HG02981 (cell line): Measurements from ENCODE around the gene CREBZF.

Experiments used
- ATAC-seq: cut with Tn5 transposase; IDR thresholded peaks from one replicate; pipeline ENCODE4 v1.9.1; 2021; ENCODE audit warnings: mild to moderate bottlenecking, moderate library complexity; ENCODE audit not compliant: unreplicated experiment

CREBZF gene

GRCh38 chr11:85664615-85665481 is at the start of gene CREBZF:
Gene CREBZF (minus strand): TSS chr11:85665129. CDS start chr11:85664875, 254 bp downstream.
- peak; percentile 86 for ATAC-seq

- no peak for ATAC-seq
Measured at GRCh38 chr11:85712953-85713352, 48.0 kb upstream of the CREBZF start.

- ATAC-seq = no peak
Measured at GRCh38 chr11:85710917-85711316, 46.0 kb upstream of the CREBZF start.

GRCh38 chr11:85709941-85710702 is 45.2 kb upstream of the CREBZF start:
- no peak for ATAC-seq

GRCh38 chr11:85705800-85706199 is 40.9 kb upstream of the CREBZF start:
- ATAC-seq = no peak

- ATAC-seq = no peak
Measured at GRCh38 chr11:85704967-85705366, 40.0 kb upstream of the CREBZF start.

GRCh38 chr11:85699957-85700741 is 35.2 kb upstream of the CREBZF start:
- peak; percentile 87 for ATAC-seq

- no peak for ATAC-seq
Measured at GRCh38 chr11:85698195-85698594, 33.3 kb upstream of the CREBZF start.

GRCh38 chr11:85697747-85698146 is 32.8 kb upstream of the CREBZF start:
- ATAC-seq = no peak

GRCh38 chr11:85695546-85695945 is 30.6 kb upstream of the CREBZF start:
- ATAC-seq = no peak

GRCh38 chr11:85694385-85694980 is 29.6 kb upstream of the CREBZF start:
- ATAC-seq = no peak

- ATAC-seq = no peak
Measured at GRCh38 chr11:85685820-85686459, 21.0 kb upstream of the CREBZF start, which contains the start of gene CCDC89. Gene CCDC89 (minus strand): TSS chr11:85686195. CDS start chr11:85686130, 65 bp downstream.

GRCh38 chr11:85685125-85685819 is 20.3 kb upstream of the CREBZF start:
- ATAC-seq = no peak

- ATAC-seq = peak; percentile 74
Measured at GRCh38 chr11:85682330-85683305, 17.7 kb upstream of the CREBZF start.

- ATAC-seq = no peak
Measured at GRCh38 chr11:85680897-85681296, 16.0 kb upstream of the CREBZF start.

GRCh38 chr11:85679576-85679975 is 14.6 kb upstream of the CREBZF start:
- ATAC-seq = no peak

- ATAC-seq = no peak
Measured at GRCh38 chr11:85673393-85673792, 8.5 kb upstream of the CREBZF start.

- ATAC-seq = no peak
Measured at GRCh38 chr11:85672105-85672902, 7.4 kb upstream of the CREBZF start.
